Midbrain (tissue), 1 donor: ENCODE results near the gene BRD3OS.
A peak's percentile ranks its signal among the peaks of the same experiment; 100 is the strongest.
"Not testable (repeated sequence)": the region's sequence is repeated elsewhere in the genome, so short reads cannot be mapped to it uniquely, and the experiment has no call there.

Experiments
- DNase-seq: peaks from one replicate; lab custom pipeline; 2025; lab: John Stamatoyannopoulos, UW

BRD3OS gene

GRCh38 chr9:134024828-134025605 is at the start of gene BRD3OS:
Gene BRD3OS (plus strand): TSS chr9:134025481. CDS start chr9:134026748, 1,267 bp downstream.
- peak; percentile 97 for DNase-seq

GRCh38 chr9:133975511-133975910 is 49.8 kb upstream of the BRD3OS start:
- no peak for DNase-seq

DNA sequence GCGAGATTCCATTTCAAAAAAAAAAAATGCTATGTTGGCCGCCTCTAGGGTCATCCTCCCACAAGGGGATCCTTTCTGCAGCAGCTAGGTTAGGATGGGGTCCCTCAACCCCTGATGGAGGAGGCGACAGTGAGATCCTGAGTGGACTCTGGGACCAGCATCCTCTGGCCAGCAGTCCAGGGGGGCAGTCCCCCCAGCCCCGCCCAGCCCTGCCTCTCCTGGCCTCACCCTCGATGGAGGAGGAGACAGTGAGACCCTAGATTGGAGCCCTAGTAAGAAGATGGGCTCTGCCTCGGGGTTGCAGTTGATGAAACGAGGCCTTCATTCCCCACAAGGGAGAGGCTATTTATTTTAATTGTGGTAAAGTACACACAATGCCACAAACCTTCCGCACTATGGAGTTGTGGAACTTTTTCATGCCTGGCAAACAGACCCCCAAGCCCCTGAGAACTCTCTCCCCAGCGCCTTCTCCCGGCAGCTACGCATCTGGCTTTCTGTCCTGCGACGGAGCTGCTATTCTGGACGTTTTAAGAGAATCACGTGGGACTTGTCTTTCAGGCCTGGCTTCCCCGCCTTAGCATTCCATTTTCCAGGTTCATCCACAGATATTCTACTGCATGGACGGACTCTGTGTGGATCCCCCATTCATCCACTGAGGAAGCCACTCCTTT is 49.0 kb upstream of the BRD3OS start:
- no peak for DNase-seq

DNA sequence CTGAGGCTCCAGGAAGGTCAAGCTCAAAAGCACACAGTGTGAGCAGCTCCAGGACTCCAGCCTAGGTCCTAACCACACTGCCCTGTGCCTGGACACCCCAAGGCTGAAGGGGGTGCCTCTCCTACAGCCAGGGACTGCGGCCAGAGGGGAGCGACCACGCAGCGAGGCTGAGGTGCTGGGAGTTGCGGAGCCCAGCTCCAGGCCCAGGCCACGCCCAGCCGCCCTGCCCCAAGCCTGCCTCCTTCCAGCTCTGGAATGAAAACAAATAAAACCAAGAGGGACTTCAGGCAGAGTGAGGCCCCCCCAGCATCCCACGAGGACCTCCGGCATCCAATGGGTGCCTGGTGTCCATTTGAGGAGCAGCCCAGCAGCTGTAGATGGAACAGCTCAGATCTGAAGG is 48.4 kb upstream of the BRD3OS start:
- DNase-seq = no peak

DNA sequence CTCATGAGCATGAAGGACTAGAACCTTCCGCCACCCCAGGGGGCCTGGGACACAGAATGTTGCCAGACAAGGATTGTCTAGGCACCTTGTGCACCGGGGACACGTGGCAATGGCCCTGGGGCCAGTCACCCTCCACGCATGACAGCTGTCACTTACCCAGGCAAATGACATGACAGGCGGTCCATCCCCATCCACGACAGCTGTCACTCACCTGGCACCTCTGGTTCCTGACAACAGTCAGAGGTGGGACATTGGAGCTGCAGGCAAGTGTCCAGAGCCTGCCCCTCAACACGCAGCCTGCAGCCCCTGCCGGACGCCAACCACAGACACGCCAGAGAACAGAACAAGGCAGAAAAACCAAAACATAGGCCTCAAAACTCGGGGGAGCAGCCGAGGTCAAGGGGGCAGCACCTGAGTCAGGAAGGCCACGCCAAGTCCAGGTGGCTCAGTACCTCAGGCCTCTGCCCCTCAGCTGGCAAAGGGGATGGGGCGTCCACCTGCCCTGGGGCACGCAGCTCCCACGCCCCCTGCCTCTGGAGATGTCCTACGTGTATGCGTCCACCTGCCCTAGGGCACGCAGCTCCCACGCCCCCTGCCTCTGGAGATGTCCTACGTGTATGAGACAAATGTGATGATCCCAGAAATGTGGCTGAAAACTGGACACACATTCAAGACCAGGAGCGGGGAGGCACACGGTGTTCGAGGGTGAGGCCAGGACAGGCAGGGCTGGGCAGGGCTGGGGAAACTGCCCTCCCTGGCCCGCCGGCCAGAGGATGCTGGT is 47.7 kb upstream of the BRD3OS start:
- no peak for DNase-seq

DNA sequence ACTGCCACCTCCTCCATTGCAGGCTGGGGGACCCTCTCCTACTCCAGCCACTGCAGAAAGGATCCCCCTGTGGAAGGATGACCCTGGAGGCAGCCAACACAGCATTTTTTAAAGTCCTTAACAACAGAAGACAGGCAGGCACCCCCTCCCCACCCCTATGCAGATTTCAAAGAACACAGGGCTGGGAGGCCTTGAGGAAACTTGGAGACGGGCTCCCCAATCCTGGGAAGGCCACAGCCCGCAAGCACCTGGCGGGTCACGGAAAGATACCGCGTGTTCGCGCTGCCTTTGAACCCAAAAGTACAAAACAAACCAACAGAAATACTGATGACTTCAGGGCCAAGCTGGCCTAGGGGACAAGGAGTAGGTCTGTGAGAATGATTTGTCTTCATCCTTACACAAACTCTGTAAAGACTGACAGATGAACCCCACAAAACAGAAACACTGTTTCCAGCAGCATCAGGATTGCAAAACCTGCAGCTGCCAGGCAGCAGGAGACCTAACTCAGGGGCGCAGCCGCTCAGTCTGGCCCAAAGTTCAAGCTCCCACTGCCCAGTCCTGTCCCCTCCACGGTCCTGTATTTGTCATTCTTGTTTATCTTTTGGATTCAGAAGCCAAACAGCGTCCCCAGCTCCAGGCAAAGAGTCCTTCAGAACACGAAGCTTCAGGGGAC is 46.9 kb upstream of the BRD3OS start:
- DNase-seq = no peak

DNA sequence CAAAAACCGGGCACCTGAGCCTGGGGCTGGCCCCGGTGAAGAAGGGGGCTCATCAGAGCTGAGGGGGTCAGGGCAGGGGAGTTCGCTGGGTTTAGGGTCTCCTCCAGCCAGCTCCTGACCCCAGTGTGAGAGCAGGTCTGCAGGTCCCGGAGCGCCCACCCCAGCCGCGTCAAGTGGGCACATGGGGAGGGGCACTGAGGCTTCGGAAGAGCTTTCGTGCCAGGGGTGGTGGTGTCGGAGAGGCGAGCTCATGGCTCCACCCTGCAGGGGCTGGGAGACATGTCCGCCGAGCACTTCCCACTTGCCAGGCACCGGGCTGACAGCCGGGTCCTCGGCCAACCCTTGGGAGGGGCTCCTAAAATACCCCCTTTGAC is 46.4 kb upstream of the BRD3OS start:
- no peak for DNase-seq

DNA sequence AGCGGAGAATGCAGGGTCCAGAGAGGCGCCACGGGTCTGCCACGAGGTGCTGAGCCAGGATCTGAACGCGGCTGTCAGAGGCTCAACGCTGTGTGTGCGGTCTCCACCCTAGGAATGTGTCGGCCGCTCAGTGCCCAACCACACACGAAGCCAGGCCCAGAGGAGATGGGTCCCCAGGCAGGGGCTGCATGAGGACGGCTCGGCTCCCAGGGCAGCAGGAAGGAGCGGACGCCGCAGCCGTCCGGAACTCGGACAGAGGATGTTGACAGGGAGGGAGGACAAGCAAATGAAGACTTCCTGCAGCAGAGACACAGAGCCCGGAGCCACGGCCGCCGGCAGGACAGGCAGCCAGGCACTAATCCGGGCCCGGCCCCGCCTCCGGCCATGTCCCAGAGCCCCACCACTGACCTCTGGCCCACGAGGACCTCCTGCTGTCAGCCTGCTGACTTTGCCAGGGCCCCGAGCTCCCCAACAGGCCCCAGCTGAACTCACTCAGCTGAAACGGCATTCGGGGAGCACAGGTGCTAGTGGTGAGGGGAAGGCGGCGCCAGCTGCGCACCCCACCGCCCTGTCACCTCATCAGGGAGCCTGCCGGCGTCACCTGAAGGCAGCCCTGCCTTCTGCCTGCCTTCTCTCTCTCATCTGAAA is 45.9 kb upstream of the BRD3OS start:
- DNase-seq = no peak

DNA sequence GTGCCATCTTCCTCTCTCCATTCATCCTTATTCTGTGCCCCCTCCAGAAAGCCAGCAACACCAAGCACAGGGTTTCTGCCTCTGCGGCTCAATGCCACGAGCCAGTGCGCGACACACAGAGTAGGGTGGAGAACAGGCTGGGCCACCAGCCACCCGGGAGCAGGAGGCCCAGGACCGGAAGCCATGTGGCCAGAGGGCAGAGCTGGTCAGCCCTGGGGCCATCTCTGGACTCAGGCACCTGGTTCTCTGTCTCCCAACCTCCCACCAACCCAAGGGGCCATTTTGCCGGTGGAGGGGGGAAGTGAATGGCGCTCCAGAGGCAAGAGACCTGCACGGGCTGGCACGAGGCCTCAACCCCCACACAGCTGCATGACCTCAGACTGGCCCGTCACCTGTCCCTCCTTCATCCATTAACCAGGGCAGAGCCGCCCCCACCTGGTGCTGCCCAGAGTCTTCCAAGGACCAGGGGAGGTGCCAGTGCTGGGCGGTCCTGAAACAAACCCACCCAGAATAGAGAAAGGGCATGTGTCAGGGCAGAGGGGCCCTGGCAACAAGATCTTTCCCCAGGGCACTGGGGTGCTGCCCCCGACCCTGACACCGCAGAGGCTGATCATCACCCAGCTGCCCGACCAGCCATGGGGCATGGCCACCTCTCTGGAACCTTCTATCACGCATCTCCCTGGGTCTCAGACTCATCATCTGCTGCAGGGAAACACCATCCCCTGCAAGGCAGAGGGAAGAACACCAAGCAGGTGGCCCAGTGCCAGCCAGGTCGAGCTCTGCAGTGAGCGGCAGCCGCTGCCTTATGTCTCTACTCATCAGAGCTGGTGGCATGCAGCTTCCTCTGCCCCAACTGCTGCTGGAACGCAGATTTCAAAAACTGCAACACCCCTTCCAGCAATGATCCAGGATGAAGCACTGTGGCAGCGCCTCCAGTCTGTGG is 45.1 kb upstream of the BRD3OS start:
- DNase-seq = no peak

DNA sequence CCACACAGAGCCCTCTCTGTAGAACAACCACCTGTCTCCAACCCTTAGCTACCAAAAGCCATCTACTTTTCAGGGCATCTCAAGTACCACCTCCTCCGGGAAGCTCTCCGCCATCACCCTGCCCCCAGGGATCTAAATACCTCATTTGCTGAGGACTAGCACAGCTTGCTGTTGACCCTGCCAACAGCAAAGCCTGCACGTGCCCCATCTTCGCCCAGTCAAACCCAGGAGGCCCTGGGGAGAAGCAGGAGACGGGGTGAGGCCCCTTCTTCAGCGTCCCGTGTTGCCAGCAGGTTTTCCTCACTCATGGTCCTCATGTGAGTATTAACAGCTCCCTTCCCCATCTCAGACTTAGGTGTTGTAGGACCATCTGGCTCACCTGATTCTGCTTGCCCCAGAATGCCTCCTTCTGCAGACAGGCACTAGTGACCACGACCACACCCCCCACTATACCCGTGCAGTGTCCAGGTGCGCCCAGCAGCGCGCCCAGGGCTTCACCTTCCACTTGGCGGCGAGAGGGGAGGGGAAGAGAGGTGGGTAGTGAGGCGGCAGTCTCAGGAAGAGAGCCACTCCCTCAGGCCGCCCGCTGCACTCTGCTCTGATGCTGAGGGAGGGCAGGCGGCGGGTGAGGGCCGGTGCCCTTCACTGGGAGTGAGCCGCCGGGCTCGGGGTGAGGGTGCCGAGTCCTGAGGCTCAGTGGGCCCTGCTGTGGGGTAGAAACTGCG is 44.3 kb upstream of the BRD3OS start:
- DNase-seq = no peak

DNA sequence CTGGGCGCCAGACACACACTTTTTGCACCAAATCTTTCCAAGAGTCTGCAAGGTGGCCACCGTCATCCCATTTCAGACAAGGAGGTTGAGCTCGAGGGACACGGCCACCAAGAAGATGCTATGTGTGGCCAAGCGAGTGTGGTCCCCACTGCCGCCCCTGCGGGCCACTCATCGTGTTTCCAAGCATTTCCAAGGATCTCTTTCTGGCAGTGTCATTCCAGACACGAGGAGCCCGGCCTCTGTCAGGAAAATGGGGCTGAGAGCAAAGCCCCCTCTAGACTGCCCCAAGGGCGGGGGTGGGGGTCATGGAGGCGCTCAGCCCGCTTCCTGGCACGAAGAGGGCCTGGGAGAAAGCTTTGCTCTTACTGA is 43.7 kb upstream of the BRD3OS start:
- DNase-seq = no peak

DNA sequence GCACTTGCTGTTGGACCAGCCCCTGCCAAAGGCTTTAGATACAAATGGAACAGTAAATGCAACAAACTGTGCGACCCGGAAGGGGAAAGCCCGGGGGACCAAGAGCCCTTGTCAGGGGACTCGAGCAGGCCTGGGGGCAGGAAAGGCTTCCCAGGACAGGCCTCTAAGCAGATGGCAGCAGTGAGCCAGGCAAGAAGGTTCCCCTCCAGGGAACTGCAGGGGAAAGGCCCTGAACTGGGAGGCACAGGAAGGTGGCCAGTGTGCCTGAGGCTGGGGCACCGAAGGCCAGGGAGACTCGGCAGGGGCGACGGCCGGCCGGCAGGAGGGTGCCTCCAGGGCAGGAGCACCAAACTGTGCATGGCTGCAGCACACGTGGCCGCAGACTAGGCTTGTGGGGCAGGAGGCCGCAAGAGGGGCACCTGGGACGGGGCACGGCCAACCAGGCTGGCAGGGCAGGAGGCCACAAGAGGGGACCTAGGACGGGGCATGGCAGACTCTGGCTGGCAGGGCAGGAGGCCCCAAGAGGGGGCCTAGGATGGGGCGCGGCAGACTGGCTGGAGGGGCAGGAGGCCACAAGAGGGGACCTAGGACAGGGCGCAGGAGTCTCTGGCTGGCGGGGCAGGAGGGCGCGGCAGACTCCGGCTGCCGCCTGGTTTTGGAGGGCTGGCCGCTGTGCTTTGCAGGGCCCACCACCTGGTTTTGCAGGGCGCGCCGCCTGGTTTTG is 43.2 kb upstream of the BRD3OS start:
- no peak for DNase-seq

GRCh38 chr9:133982971-133983720 is 42.1 kb upstream of the BRD3OS start:
- no peak for DNase-seq

DNA sequence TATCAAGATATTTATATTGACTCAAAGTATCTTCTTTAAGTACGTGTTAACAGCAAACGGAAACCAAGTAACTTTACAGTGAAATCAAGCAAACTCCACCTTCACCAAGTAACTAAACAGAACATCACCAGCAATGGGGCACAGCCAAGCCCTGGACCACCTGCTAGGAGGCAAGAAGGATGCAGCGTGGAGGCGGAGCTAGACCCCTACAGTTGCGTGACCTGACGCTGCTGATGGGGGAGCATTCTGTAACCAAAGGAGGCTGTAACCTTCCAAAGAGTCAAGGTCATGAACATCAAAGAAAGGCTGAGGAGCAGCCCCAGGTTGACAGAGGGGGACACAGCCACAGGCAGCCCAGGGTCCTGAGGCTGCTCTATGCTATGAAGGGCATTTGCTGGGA is 39.2 kb upstream of the BRD3OS start:
- no peak for DNase-seq

DNA sequence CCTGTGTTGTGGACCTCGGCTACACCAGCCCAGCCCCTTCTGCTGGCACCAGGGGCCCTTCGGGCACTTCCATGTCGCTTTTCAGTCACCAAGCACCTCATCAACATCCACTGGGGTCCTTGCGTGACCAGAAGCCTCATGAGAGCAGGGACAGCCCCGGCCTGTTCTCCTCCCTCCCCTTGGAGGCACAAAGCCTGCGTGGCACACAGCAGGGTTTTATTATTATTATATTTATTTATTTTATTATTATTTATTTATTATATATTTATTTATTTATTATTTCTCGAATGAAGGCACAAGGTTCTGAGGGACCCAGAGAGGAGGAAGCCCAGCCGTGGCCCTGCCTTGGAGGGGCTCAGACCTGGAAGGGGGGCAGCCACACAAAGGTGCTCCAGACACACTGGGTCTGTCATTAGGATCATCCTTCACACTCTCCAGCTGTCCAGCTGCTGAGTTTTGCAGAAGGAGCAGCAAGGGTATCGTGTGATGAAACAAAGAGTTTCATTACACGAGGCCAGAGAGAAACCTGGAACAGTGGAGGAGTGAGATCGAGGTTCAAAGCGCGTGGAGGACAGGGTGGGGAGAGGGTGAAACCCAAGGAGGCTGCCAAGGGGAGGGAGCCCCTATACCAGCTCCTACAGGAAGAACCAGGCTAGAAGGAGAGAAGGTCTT is 38.4 kb upstream of the BRD3OS start:
- no peak for DNase-seq

DNA sequence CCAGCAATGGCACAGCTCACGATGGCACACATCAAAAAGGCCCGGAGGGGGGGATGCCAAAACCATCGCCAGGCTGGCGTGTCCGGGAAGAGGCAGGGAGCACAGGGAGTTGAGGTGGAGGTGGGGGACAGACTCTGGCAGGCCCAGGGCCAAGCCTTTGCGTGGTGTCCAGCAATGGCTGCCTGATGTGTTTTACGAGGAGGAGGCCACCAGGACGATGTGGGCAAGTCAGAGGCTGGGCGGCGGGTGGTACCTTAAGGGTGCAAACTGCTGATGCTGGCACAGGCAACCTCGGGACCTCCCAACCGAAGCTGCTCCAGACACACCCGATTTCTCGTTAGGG is 37.9 kb upstream of the BRD3OS start:
- DNase-seq = no peak

GRCh38 chr9:133987946-133988665 is 37.2 kb upstream of the BRD3OS start:
- no peak for DNase-seq

GRCh38 chr9:133988771-133989170 is 36.5 kb upstream of the BRD3OS start:
- DNase-seq = not testable (repeated sequence)
